Measurements from ENCODE around the gene WIPI1. TPM values are rescaled to one million over a fixed set of nuclear protein-coding genes. Genes with fewer than 3 reads are reported as not detected.

WIPI1 gene
- total RNA-seq, 1 donor, result 80.7 TPM

- no peak for TF ChIP-seq CTCF (IDR thresholded peaks at IDR 0.05; ENCODE audit: insufficient read depth, low read depth, low read length)
- H3K4me3 ChIP-seq (ENCODE audit: low read depth, low read length), result no peak overlapping the region
- no peak for DNase-seq (ENCODE audit: low read depth)
These were observed 3.8 kb upstream of the WIPI1 start for GRCh38 chr17:68461122-68461539.

GRCh38 chr17:68460715-68461114, 3.4 kb upstream of the WIPI1 start:
- DNase-seq (ENCODE audit: low read depth), result no peak
- H3K4me3 ChIP-seq (ENCODE audit: low read depth, low read length), result no peak overlapping the region
- TF ChIP-seq CTCF (IDR thresholded peaks at IDR 0.05; ENCODE audit: insufficient read depth, low read depth, low read length), result no peak

- TF ChIP-seq CTCF (IDR thresholded peaks at IDR 0.05; ENCODE audit: insufficient read depth, low read depth, low read length), result no peak
- no peak overlapping the region for H3K4me3 ChIP-seq (ENCODE audit: low read depth, low read length)
- DNase-seq (ENCODE audit: low read depth), result no peak
These were observed 2.9 kb upstream of the WIPI1 start for GRCh38 chr17:68460146-68460545.

- DNase-seq (ENCODE audit: low read depth), result no peak
- no peak for TF ChIP-seq CTCF (IDR thresholded peaks at IDR 0.05; ENCODE audit: insufficient read depth, low read depth, low read length)
- no peak overlapping the region for H3K4me3 ChIP-seq (ENCODE audit: low read depth, low read length)
These were observed 1.8 kb upstream of the WIPI1 start for GRCh38 chr17:68459037-68459639.

- DNase-seq (ENCODE audit: low read depth), result no peak
- H3K4me3 ChIP-seq (ENCODE audit: low read depth, low read length), result peak overlapping the region; percentile 64
- TF ChIP-seq CTCF (IDR thresholded peaks at IDR 0.05; ENCODE audit: insufficient read depth, low read depth, low read length), result no peak
These were observed 1.2 kb upstream of the WIPI1 start for GRCh38 chr17:68458260-68459036.

GRCh38 chr17:68457539-68458259, 403 bp upstream of the WIPI1 start:
- DNase-seq (ENCODE audit: low read depth), result peak; percentile 99
- TF ChIP-seq CTCF (IDR thresholded peaks at IDR 0.05; ENCODE audit: insufficient read depth, low read depth, low read length), result no peak

More at GRCh38 chr17:68457539-68458259, 403 bp upstream of the WIPI1 start:
- H3K4me3 ChIP-seq (ENCODE audit: low read depth, low read length), result peak overlapping the region; percentile 64
